ENCODE results near the gene SYNM. TPM values are rescaled to one million over a fixed set of nuclear protein-coding genes. Genes with fewer than 3 reads are reported as not detected.

SYNM gene
- total RNA-seq, 1 donor from 2014 or later: 37.7 TPM

GRCh38 chr15:99117111-99117510 is 12.2 kb downstream of the SYNM start:
- TF ChIP-seq, protein P1, sequence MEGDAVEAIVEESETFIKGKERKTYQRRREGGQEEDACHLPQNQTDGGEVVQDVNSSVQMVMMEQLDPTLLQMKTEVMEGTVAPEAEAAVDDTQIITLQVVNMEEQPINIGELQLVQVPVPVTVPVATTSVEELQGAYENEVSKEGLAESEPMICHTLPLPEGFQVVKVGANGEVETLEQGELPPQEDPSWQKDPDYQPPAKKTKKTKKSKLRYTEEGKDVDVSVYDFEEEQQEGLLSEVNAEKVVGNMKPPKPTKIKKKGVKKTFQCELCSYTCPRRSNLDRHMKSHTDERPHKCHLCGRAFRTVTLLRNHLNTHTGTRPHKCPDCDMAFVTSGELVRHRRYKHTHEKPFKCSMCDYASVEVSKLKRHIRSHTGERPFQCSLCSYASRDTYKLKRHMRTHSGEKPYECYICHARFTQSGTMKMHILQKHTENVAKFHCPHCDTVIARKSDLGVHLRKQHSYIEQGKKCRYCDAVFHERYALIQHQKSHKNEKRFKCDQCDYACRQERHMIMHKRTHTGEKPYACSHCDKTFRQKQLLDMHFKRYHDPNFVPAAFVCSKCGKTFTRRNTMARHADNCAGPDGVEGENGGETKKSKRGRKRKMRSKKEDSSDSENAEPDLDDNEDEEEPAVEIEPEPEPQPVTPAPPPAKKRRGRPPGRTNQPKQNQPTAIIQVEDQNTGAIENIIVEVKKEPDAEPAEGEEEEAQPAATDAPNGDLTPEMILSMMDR (IDR thresholded peaks at IDR 0.05): no peak
- Histone ChIP-seq H3K27me3 (no peaks in the 10 kb centered on the region), H3K9me3 (no peaks in the 10 kb centered on the region), H3K36me3 (peaks cover 0 to 18% of the 10 kb centered on the region in 2 donors), H3K27ac (peak overlapping the region; percentile 83 to 87), H3K4me3 (no peak overlapping the region), H3K4me1 (peaks cover 5 to 47% of the 10 kb centered on the region in 2 donors)
- intact Hi-C loops (cut with DNase I): no loop called here
- DNase-seq (ENCODE audit: low spot score in 2 of 2): peak in 1 of 2 donors; percentile 63

DNA sequence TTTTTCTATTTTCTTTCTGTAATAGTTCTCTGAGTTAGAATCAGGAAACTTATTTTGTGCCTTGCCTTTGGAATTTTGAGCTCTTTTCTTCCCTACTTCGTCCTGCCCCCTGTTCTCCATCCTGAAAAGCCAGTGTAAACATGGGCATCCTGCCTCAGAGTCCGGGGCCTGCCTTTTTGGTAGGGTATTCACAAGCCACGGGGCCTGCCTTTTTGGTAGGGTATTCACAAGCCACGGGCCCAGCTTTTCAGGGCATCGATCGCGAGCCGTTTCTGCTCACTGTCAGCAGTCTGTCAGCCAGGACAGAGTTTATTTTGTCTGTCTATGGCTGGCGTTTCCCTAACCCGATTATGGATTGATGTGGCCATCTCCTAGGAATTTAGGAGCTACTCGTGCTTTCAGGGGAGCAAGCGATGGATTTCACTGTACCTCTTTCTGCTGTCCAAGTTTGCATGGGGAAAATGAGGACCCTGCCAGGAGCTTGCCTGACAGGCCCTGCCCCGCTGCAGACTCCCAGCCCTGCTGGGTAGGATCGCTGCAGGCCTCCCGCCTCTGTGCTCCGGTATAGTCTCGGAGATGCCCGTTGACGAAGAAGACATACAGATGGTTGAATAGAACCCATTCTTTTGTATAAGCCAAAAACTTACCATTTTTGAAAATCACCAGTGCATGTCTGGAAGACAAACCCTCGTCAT is 12.8 kb downstream of the SYNM start:
- no peaks in the 10 kb centered on the region for H3K27me3 ChIP-seq
- H3K36me3 ChIP-seq: peaks cover 0 to 18% of the 10 kb centered on the region in 2 donors
- TF ChIP-seq, protein P1 (IDR thresholded peaks at IDR 0.05): no peak
- H3K4me1 ChIP-seq: peaks cover 6 to 52% of the 10 kb centered on the region in 2 donors
- H3K27ac ChIP-seq: peak overlapping the region; percentile 83 to 87
- intact Hi-C loops (cut with DNase I): no loop called here
- DNase-seq (ENCODE audit: low spot score in 2 of 2): peak in 1 of 2 donors; percentile 64
- no peaks in the 10 kb centered on the region for H3K9me3 ChIP-seq
- H3K4me3 ChIP-seq: no peak overlapping the region

DNA sequence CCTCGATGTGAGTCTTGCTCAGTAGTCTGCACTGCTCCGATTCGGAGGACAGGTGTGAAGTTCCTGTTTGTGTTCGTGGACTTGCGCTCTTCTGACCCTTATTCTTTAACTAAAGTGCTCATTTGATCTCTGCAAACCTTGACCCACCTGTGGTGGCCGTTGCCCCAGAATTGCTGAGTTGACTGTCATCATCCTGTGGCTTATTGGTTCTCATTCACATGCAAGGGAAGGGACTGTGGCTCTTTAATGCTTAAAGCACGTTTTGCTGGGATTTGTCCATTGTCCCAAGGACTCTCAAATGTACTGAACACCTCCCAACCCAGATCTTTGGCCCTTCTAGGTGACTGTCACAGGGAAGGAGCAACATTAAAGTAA is 13.4 kb downstream of the SYNM start:
- peak overlapping the region; percentile 83 to 87 for H3K27ac ChIP-seq
- intact Hi-C loops (cut with DNase I): no loop called here
- H3K9me3 ChIP-seq: no peaks in the 10 kb centered on the region
- no peak overlapping the region for H3K4me3 ChIP-seq
- H3K4me1 ChIP-seq: peaks cover 11 to 57% of the 10 kb centered on the region in 2 donors
- TF ChIP-seq, protein P1 (IDR thresholded peaks at IDR 0.05): no peak
- H3K27me3 ChIP-seq: no peaks in the 10 kb centered on the region
- DNase-seq (ENCODE audit: low spot score in 2 of 2): no peak
- peaks cover 0 to 18% of the 10 kb centered on the region in 2 donors for H3K36me3 ChIP-seq

GRCh38 chr15:99118801-99119546 is 14.1 kb downstream of the SYNM start:
- H3K4me3 ChIP-seq: no peak overlapping the region
- H3K36me3 ChIP-seq: peaks cover 0 to 12% of the 10 kb centered on the region in 2 donors
- peak overlapping the region in 1 of 2 donors; percentile 87 for H3K27ac ChIP-seq
- TF ChIP-seq, protein P1 (IDR thresholded peaks at IDR 0.05): no peak
- peaks cover 17 to 61% of the 10 kb centered on the region in 2 donors for H3K4me1 ChIP-seq
- H3K27me3 ChIP-seq: no peaks in the 10 kb centered on the region
- intact Hi-C loops (cut with DNase I): no loop called here
- peak in 1 of 2 donors; percentile 43 for DNase-seq (ENCODE audit: low spot score in 2 of 2)
- no peaks in the 10 kb centered on the region for H3K9me3 ChIP-seq

DNA sequence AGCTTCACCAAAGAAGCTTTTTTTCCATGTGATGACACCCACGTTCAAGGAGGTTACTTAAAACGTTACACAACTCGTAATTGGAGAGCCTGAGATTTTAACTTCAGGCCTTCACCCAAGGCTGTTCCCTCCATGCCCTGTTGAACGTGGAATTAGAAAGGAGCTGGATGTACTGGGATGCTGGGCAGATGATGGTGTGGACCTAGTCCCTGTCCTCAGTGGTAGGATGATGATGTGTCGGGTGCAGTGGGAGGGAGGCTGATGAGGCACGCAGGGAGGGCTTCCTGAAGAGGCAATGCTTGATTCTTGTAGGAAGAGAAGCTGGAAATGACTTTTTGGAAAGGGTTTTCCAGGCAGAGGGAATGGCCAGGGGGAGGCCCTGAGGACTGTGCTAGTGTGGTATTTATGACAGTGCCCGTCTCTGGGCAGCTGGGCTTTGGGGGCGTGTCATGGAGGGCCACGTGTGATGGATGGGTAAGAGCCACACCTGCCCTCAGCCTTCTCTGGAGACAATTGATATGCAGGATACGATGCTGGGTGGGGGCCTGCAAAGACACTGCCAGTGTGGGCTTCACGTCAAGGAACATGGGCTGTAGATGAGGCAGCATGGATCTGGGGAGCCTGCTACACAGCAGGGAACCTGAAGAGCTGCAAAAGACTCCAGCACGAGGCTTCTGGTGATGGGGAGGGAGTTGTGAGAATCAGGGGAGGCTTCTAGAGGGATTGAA is 15.3 kb downstream of the SYNM start:
- Histone ChIP-seq H3K27me3 (no peaks in the 10 kb centered on the region), H3K4me3 (no peak overlapping the region), H3K36me3 (peaks cover 0 to 9% of the 10 kb centered on the region in 2 donors), H3K4me1 (peaks cover 24 to 64% of the 10 kb centered on the region in 2 donors), H3K9me3 (no peaks in the 10 kb centered on the region), H3K27ac (peak overlapping the region; percentile 35 to 97)
- intact Hi-C loops (cut with DNase I): loop anchor here (5.0 kb wide), 1 partner anchor 52 kb away; no protein-coding TSS in a partner anchor
- peak in 1 of 2 donors; percentile 49 for DNase-seq (ENCODE audit: low spot score in 2 of 2)
- TF ChIP-seq, protein P1 (IDR thresholded peaks at IDR 0.05): no peak
